Measurements from ENCODE around the gene HIPK2. TPM values are rescaled to one million over a fixed set of nuclear protein-coding genes. Genes with fewer than 3 reads are reported as not detected.

The HIPK2 gene
- total RNA-seq, 4 donors from 2014 or later, result 20.9 to 40.9 (median 26.7) TPM

- H3K4me3 ChIP-seq, result no peak overlapping the region
- 79% methylated on average over 14 of the region's 14 CpGs for WGBS
- DNase-seq (ENCODE audit: extremely low spot score), result no peak
- H3K27me3 ChIP-seq, result peaks cover 0 to 5% (median 0%) of the 10 kb centered on the region in 4 donors
- H3K36me3 ChIP-seq, result no peaks in the 10 kb centered on the region
- H3K4me1 ChIP-seq, result peaks cover 0 to 6% (median 0%) of the 10 kb centered on the region in 4 donors
- H3K9me3 ChIP-seq, result no peaks in the 10 kb centered on the region
- intact Hi-C loops (cut with DNase I), result no loop called here
- no peak overlapping the region for H3K27ac ChIP-seq (replicated peaks in 1 of 4)
- TF ChIP-seq POLR2AphosphoS5 (IDR thresholded peaks at IDR 0.05) (no peak), CTCF (IDR thresholded peaks at IDR 0.05) (no peak), EP300 (IDR thresholded peaks at IDR 0.05) (no peak), POLR2A (IDR thresholded peaks at IDR 0.05; ENCODE audit: low read depth) (no peak)
These were observed 43.7 kb upstream of the HIPK2 start for GRCh38 chr7:139821349-139822105.

DNA sequence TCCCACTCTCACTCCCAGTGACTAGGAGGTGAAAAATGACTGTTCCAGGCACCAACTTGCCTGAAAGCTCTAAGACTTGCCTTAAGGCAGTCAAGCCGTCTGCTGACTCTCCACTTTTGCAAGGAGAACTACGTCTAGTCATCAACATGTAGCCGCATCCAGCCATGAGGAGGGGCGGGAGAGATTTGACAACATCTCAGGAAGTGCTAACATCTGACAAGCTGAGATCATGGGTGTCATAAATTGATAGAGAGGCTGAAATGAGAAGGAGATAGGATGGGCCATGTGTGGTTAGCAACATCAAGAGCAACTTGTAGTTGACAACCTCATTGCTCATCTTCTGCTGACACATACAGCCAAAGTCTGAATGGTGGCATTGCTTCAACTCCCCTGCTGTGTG, 42.3 kb upstream of the HIPK2 start:
- H3K9me3 ChIP-seq, result no peaks in the 10 kb centered on the region
- 93% methylated on average over 4 of the region's 4 CpGs for WGBS
- intact Hi-C loops (cut with DNase I), result no loop called here
- H3K4me3 ChIP-seq, result no peak overlapping the region
- no peaks in the 10 kb centered on the region for H3K36me3 ChIP-seq
- TF ChIP-seq POLR2A (IDR thresholded peaks at IDR 0.05; ENCODE audit: low read depth) (no peak), POLR2AphosphoS5 (IDR thresholded peaks at IDR 0.05) (no peak), EP300 (IDR thresholded peaks at IDR 0.05) (no peak), CTCF (IDR thresholded peaks at IDR 0.05) (no peak)
- peaks cover 0 to 5% (median 0%) of the 10 kb centered on the region in 4 donors for H3K27me3 ChIP-seq
- no peak for DNase-seq (ENCODE audit: extremely low spot score)
- no peak overlapping the region for H3K27ac ChIP-seq (replicated peaks in 1 of 4)
- peaks cover 0 to 6% (median 0%) of the 10 kb centered on the region in 4 donors for H3K4me1 ChIP-seq

DNA sequence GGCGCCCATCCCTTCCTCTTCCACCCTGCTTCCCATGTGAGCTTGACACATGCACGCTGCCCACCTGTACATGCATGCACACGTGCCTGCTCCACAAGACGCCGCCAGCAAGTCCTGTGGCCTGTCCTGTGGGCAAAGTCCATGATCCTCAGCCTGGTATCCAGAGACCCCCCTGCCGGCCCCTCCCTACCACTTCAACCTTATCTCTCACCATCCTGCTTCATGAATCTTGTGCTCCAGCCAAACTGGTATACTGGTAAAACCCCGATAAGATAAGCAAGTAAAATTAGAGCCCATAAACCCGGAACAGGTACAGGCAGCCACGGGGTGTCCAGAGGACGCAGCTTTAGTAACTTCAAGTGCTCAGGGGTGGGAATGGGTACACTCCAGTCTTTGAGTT, 39.5 kb upstream of the HIPK2 start:
- intact Hi-C loops (cut with DNase I), result no loop called here
- no peak for DNase-seq (ENCODE audit: extremely low spot score)
- TF ChIP-seq POLR2AphosphoS5 (IDR thresholded peaks at IDR 0.05), result no peak
- TF ChIP-seq POLR2A (IDR thresholded peaks at IDR 0.05; ENCODE audit: low read depth), result no peak
- TF ChIP-seq CTCF (IDR thresholded peaks at IDR 0.05), result no peak
- TF ChIP-seq EP300 (IDR thresholded peaks at IDR 0.05), result no peak
- Histone ChIP-seq H3K4me1 (no peaks in the 10 kb centered on the region), H3K4me3 (no peak overlapping the region), H3K9me3 (no peaks in the 10 kb centered on the region), H3K27me3 (peaks cover 0 to under 1% (median 0%) of the 10 kb centered on the region in 4 donors), H3K27ac (replicated peaks in 1 of 4) (no peak overlapping the region), H3K36me3 (no peaks in the 10 kb centered on the region)
- WGBS, result 98% methylated on average over 10 of the region's 10 CpGs

DNA sequence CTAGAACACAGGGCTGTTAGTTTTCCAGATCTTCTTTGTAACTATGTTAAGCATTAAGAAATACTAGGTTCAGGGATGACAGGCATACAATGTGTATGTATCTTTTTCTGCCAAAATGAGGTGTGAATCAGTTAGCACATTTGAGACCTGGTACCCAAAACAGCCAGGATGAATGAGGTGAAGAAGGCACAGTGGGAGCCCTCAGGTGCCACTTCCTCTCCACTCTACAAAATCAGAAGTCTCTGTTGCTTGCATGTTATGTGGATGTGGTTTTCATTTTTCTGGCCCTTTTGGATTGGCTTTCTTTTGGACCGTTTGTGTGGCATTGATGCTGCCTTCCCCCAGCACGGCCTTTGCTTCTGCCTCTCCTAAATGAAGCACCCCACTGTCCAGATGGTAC, 35.9 kb upstream of the HIPK2 start:
- 89% methylated on average over 2 of the region's 2 CpGs for WGBS
- no peaks in the 10 kb centered on the region for H3K27me3 ChIP-seq
- TF ChIP-seq POLR2A (IDR thresholded peaks at IDR 0.05; ENCODE audit: low read depth) (no peak), EP300 (IDR thresholded peaks at IDR 0.05) (no peak), POLR2AphosphoS5 (IDR thresholded peaks at IDR 0.05) (no peak), CTCF (IDR thresholded peaks at IDR 0.05) (no peak)
- H3K4me3 ChIP-seq, result no peak overlapping the region
- no peaks in the 10 kb centered on the region for H3K9me3 ChIP-seq
- intact Hi-C loops (cut with DNase I), result no loop called here
- no peaks in the 10 kb centered on the region for H3K4me1 ChIP-seq
- H3K27ac ChIP-seq (replicated peaks in 1 of 4), result no peak overlapping the region
- no peaks in the 10 kb centered on the region for H3K36me3 ChIP-seq
- DNase-seq (ENCODE audit: extremely low spot score), result no peak
